NCI-H2227 (cell line): ENCODE data around the gene CCDC191.

ENCODE experiments used
- DNase-seq: peaks from one replicate; lab custom pipeline; 2025; ENCODE audit not compliant: unreplicated experiment; lab: John Stamatoyannopoulos, UW

CCDC191 gene, protein sequence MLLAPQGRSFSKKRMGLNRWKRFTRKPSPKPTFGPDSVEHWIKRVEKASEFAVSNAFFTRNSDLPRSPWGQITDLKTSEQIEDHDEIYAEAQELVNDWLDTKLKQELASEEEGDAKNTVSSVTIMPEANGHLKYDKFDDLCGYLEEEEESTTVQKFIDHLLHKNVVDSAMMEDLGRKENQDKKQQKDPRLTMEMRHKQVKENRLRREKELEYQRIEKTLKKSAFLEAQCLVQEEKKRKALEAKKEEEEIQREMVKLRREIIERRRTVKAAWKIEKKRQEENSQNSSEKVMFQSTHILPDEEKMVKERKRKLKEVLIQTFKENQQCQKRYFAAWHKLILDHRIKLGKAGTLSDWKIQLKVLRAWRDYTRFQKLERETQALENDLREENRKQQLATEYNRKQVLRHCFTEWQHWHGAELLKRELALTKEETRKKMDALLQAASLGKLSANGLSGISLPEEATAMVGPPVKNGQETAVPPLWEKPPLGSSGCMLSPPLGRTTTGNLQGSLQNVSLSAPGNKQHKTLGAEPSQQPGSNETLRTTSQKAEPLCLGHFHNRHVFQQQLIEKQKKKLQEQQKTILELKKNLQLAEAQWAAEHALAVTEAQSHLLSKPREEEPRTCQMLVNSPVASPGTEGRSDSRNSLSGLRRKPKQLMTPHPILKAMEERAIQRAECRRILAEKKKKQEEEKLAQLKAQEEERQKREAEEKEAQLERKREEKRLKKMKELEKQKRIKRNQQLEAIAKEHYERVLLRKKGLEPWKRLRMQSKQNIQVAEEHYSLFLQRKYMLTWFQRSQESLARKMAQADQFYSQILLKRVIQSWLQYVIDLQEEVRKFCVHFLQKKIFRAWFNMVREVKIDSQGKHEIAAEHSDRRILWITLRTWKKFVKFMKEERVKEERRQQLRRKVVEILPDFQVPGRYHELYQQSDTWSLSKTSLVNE

GRCh38 chr3:114056130-114057010 lies at the start of gene CCDC191, which contains the start of gene QTRT2:
Gene CCDC191 (minus strand): TSS chr3:114056526. CDS start chr3:114056466, 60 bp downstream.
Gene QTRT2 (plus strand): TSS chr3:114056737. CDS start chr3:114065258, 8,521 bp downstream.
- peak; percentile 98 for DNase-seq

DNA sequence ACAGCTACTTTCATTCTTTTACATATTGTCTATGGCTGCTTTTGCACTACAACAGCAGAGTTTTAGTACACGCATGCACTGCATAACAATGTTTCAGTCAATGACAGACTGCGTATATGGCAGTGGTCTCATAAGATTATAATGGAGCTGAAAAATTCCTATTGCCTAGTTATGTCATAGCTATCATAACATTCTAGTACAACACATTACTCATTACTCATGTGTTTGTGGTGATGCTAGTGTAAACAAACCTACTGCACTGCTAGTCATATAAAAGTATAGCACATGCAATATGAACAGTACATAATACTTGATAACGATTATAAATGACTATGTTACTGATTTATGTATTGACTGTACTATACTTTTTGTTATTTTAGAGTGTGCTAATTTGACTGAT lies 48.1 kb upstream of the CCDC191 start:
- no peak for DNase-seq

GRCh38 chr3:114103858-114104257 lies 47.5 kb upstream of the CCDC191 start:
- DNase-seq, result no peak

DNA sequence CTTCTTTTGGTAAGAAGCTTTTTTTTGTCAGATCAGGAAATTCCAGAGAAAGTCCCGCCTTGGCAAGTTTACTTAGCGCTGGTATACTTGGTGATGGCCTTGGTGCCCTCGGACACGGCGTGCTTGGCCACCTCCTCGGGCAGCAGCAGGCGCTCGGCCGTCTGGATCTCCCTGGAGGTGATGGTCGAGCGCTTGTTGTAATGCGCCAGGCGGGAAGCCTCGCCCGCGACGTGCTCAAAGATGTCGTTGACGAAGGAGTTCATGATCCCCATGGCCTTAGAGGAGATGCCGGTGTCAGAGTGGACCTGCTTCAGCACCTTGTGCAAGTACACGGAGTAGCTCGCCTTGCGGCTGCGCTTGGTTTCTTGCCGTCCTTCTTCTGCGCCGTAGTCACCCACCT lies 46.9 kb upstream of the CCDC191 start:
- no peak for DNase-seq

DNA sequence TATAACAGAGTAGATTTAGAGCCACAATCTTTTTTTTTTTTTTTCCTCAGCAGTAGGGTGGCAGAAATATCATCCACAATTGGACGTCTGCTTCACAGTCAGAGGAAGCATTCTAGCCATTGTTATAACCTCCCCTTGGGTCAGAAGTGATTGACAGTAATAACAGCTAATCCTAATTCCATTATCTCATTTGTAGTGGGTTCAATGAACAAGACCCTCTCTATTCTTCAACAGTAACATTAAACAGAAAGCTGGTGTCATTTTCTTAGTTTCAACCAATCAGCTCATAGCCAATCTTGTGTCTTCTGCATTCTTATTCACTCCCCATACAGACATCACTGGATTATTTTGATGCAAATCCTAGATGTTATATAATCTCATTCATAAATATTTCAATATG lies 44.8 kb upstream of the CCDC191 start:
- DNase-seq, result peak; percentile 68

DNA sequence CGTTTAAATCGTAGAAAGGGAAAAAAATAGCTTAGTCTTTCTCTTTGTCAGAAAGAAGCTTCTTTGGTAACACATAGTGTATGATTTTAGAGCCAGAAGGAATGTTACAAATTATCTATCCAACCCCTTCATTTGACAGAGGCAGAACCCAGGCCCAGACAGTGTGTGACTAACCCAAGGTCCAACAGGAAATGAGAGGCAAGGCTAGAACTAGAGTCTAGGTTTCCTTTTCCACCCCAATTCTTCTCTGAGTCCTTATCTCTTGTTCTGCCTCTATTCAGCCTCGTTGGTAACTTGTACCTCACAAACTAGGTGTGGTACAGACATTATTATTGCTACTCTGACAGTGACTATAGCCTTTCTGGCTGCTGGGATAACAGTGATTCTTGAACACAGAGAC lies 39.5 kb upstream of the CCDC191 start:
- no peak for DNase-seq

- DNase-seq, result no peak
Observed at GRCh38 chr3:114093596-114093995, 37.3 kb upstream of the CCDC191 start.

DNA sequence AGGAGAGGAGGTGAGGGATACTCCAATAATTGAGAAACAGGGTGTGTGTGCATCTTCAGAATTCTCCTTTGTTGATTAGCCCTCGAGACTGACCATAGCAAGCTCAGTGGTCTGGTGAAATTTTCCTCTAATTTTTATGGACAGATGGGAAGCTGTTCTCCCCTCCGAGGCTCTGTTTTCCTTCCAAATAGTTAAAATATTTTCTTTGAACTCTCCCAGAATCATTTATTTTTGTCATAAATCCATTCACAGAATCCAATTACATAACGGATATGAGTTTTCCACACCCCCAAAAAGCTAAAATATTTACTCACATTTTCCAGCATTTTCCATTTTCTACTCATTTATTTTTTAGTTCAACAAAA lies 36.7 kb upstream of the CCDC191 start:
- DNase-seq, result no peak

GRCh38 chr3:114092151-114093015 lies 36.1 kb upstream of the CCDC191 start:
- DNase-seq, result no peak

- DNase-seq, result no peak
Observed at GRCh38 chr3:114089675-114090074, 33.3 kb upstream of the CCDC191 start.

DNA sequence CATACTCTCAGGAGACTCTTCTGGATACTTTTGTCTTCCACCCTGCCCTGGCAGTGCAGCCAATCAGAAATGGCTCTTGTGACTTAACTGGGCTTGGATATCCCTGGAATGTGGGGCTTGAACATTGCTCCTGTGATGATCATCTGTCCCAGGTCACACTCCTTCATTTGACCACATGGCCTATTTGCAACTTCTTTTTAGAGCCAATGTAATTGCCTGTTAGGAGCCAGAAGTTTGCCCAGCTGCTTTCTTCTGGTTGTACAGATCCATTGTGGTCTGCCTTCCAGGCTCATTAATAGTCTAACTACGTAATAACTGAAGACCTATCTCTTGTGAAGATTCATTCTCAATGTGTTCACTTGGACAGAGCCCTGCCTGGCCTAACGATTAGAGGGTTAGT lies 30.0 kb upstream of the CCDC191 start:
- no peak for DNase-seq

GRCh38 chr3:114083112-114083511 lies 26.8 kb upstream of the CCDC191 start:
- no peak for DNase-seq

DNA sequence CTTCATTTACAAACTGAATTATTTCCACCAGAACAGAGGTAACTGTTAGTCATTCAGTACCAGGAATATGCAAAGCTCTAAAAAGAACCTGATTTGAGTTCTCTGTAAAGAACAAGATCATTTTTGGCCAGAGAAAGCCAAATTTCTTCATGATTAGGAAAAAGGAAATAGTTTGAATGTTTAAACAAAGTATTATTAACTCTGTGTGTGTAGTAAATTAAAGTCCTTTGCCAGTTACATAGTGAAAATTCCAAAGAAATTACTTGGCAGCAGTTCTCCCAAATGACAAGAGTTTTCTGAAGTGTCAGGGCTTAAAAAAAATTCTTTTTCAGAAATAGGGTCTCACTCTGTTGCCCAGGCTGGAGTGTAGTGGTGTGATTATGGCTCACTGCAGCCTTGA lies 24.7 kb upstream of the CCDC191 start:
- DNase-seq, result no peak

DNA sequence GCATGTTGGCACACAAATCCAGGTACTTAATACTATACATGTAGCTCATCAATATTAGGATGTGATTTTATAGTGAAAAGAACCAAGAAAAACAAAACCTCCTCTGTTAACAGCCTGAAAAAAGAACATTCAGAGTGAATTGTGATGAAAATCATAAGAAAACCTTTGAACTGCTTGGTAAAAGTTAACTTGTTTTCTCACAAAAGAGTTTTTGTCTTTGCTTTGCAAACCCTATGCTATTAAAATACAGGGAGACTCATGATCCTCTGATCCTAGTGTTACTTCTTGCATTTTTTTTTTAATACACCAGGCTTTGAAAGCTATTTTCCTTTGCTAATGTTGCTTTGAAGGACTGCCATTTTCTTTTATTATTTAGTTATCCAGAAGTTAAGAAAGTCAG lies 23.9 kb upstream of the CCDC191 start:
- DNase-seq, result no peak

DNA sequence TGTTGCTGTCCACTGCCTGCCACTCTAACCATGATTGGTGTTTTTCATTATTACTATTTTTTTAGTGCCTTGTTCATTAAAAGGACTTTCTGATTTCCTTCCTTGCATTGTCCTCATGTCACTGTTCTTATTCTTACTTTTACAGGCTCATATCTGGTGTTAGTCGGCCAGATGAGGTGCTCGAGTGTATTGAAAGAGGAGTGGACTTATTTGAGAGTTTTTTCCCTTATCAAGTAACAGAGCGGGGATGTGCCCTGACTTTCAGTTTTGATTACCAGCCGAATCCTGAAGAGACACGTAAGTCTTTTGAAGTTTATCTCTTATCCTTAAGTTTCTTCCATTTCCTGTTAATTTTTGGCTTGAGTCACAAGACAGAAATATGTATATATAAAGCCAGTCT lies 23.4 kb upstream of the CCDC191 start:
- DNase-seq, result no peak

DNA sequence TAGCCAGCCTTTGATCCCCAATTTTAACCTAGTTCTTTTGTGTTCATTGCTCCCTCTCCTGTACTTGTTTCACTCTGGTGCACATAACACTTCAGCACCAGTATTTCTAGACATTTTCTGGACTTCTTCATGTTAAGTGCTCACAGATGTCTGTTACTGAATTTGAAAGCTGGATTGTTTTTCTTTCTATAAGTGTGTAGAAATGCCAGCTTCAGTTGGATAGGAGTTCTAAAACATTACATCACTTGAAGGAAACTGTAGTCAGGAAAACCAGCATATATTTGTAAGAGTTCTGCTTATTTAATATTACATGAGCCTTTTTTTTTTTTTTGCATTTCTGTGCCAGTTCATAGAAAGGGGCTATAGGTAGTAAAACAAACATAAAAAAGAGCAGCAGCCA lies 21.8 kb upstream of the CCDC191 start:
- DNase-seq, result no peak

DNA sequence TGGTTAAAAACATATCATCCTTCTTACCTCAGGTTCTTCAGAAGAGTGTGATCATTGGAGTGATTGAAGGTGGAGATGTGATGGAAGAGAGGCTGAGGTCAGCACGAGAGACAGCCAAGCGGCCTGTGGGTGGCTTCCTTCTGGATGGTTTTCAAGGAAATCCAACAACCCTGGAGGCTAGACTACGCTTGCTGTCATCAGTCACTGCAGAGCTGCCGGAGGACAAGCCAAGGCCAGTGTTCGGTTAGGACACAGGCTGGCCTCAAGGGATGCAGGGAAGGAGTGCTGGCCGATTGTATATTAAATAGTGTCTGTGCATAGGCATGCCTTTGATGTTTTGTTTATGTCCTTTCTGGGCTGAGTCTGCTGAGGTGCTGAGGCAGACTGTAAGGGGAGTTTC lies 20.4 kb upstream of the CCDC191 start:
- no peak for DNase-seq

- DNase-seq, result no peak
Observed at GRCh38 chr3:114071786-114072185, 15.5 kb upstream of the CCDC191 start.

GRCh38 chr3:114068336-114068735 lies 12.0 kb upstream of the CCDC191 start:
- no peak for DNase-seq

DNA sequence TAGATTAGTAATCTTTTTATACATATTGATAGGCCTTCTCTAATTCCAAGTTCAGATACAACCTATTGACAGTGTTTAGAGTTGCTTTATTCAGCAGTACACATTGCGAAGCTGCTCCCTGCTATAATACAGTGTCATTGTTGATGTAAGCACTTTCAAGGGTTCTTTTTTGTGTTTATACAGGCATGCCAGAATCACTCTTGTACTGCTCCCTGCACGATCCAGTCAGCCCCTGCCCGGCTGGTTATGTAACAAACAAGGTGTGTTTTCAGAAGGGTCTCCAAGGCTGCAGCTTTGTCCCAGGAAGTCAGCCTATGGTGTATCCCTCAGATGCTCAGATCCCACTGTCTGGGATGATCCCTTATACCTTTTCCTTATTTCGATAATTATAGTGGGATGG lies 11.5 kb upstream of the CCDC191 start:
- no peak for DNase-seq
